Endodermal cell (in vitro differentiated cells): ENCODE measurements around the gene PPIA. TPM values are rescaled to one million over a fixed set of nuclear protein-coding genes. Genes with fewer than 3 reads are reported as not detected.
"Not testable (repeated sequence)": the region's sequence is repeated elsewhere in the genome, so short reads cannot be mapped to it uniquely, and the experiment has no call there.

Experiments
- DNase-seq: peaks from one replicate; pipeline ENCODE4 v3.0.0-alpha.2; 2017
- H3K27ac ChIP-seq: 2 replicates; pipeline ENCODE4 v1.5.1; 2013; ENCODE audit warnings: mild to moderate bottlenecking, low read depth, low read length, moderate library complexity
- H3K27me3 ChIP-seq: 2 replicates; pipeline ENCODE4 v1.6.1; 2013; ENCODE audit warnings: mild to moderate bottlenecking, low read length, moderate library complexity; ENCODE audit not compliant: insufficient read depth, control insufficient read depth, poor library complexity, severe bottlenecking
- H3K36me3 ChIP-seq: 2 replicates; pipeline ENCODE4 v1.7.0; 2013; ENCODE audit warnings: mild to moderate bottlenecking, low read length, moderate library complexity; ENCODE audit not compliant: control insufficient read depth, insufficient read depth
- H3K4me1 ChIP-seq: one replicate; pipeline ENCODE4 v1.7.0; 2013; ENCODE audit warnings: low read length; ENCODE audit not compliant: control insufficient read depth, insufficient read depth
- H3K4me3 ChIP-seq: 2 replicates; pipeline ENCODE4 v1.5.1; 2013; ENCODE audit warnings: mild to moderate bottlenecking, low read length, moderate library complexity
- H3K9ac ChIP-seq: 2 replicates; pipeline ENCODE4 v1.6.1; 2013; ENCODE audit warnings: mild to moderate bottlenecking, low read length, moderate library complexity; ENCODE audit not compliant: poor library complexity, severe bottlenecking; ENCODE audit errors: extremely low read depth
- H3K9me3 ChIP-seq: 2 replicates; pipeline ENCODE4 v1.6.1; 2013; ENCODE audit warnings: mild to moderate bottlenecking, low read length, moderate library complexity; ENCODE audit not compliant: control insufficient read depth
- H3K27ac Mint-ChIP-seq: 2 replicates; pipeline ENCODE4 v1.8.0; 2020; ENCODE audit warnings: mixed read lengths
- H3K27me3 Mint-ChIP-seq: 2 replicates; pipeline ENCODE4 v1.8.0; 2021; ENCODE audit warnings: mild to moderate bottlenecking, mixed read lengths; ENCODE audit not compliant: insufficient read depth
- H3K36me3 Mint-ChIP-seq: 2 replicates; pipeline ENCODE4 v1.8.0; 2020; ENCODE audit warnings: low read depth, mixed read lengths
- H3K4me1 Mint-ChIP-seq: 2 replicates; pipeline ENCODE4 v1.8.0; 2020; ENCODE audit warnings: mixed read lengths
- H3K4me3 Mint-ChIP-seq: 2 replicates; pipeline ENCODE4 v1.8.0; 2020; ENCODE audit warnings: mild to moderate bottlenecking, moderate library complexity, mixed read lengths
- H3K9me3 Mint-ChIP-seq: 2 replicates; pipeline ENCODE4 v1.8.0; 2020; ENCODE audit warnings: mild to moderate bottlenecking, mixed read lengths
- CTCF ChIP-seq: fragments of 200-600 bp; sonication (generic); conservative IDR thresholded peaks from 2 replicates; pipeline ENCODE4 v1.5.0; 2021; ENCODE audit warnings: antibody characterized with exemption, mild to moderate bottlenecking
- WGBS, 2 experiments: methylation state at CpG; one replicate each; pipeline versions ENCODE4 v1.1.5 to v1.1.7; 2013; ENCODE audit warnings: missing lambda C conversion rate in 2 of 2, mixed read lengths in 1 of 2; ENCODE audit not compliant: insufficient coverage in 1 of 2, insufficient read length in 1 of 2; 5-methylcytosine and 5-hydroxymethylcytosine counted together
- total RNA-seq, 2 donors: library from RNA; stranded (reverse); fragmentation: NEBNext Ultra II Directional in 1 of 2; extraction: Animal tissue kit (Norgen Biotek cat#: 25700) in 1 of 2; gene quantifications; 2 replicates in 1 of 2; 3 replicates in 1 of 2; pipeline ENCODE4 v1.2.1, GENCODE V29; 2021

Gene PPIA
- total RNA-seq, 2 donors from 2014 or later = 1,857 to 1,899 TPM

GRCh38 chr7:44838751-44839150 is 42.3 kb downstream of the PPIA start:
- 98% methylated on average over 2 of the region's 2 CpGs; no CpG with 5 or more reads in 1 of the 2 experiments for WGBS, 2 experiments
- H3K4me1 ChIP-seq = no peaks in the 10 kb centered on the region
- no peaks in the 10 kb centered on the region for H3K27me3 ChIP-seq
- no peak overlapping the region for H3K4me3 ChIP-seq
- H3K27ac ChIP-seq = no peak overlapping the region
- no peak overlapping the region for H3K4me3 Mint-ChIP-seq
- no peak for TF ChIP-seq CTCF
- no peak overlapping the region for H3K27ac Mint-ChIP-seq
- no peak overlapping the region for H3K9ac ChIP-seq
- H3K36me3 ChIP-seq = peaks cover 60% of the 10 kb centered on the region
- H3K9me3 Mint-ChIP-seq = peaks cover 1% of the 10 kb centered on the region
- DNase-seq = no peak
- no peaks in the 10 kb centered on the region for H3K9me3 ChIP-seq
- H3K36me3 Mint-ChIP-seq = peaks cover 59% of the 10 kb centered on the region
- no peaks in the 10 kb centered on the region for H3K27me3 Mint-ChIP-seq
- no peaks in the 10 kb centered on the region for H3K4me1 Mint-ChIP-seq

DNA sequence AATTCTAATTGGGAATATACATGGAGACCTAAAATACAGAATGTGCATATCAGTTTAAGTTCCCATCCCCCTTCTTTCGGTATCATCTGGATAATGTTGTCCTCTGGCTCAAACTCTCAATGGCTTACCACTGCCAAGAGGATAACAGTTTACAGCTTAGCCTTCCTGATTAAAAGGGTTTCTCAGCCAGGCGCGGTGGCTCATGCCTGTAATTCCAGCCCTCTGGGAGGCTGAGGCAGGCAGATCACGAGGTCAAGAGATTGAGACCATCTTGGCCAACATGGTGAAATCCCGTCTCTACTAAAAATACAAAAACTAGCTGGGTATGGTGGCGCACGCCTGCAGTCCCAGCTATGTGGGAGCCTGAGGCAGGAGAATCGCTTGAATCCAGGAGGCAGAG is 46.2 kb downstream of the PPIA start:
- H3K9ac ChIP-seq, H3K27me3 Mint-ChIP-seq, H3K9me3 ChIP-seq, H3K27me3 ChIP-seq, H3K4me1 ChIP-seq, DNase-seq, H3K4me1 Mint-ChIP-seq, H3K4me3 Mint-ChIP-seq, H3K27ac Mint-ChIP-seq, H3K9me3 Mint-ChIP-seq, H3K4me3 ChIP-seq, H3K27ac ChIP-seq: not testable (repeated sequence)
- H3K36me3 ChIP-seq = peaks cover 44% of the 10 kb centered on the region
- WGBS, 2 experiments = 89 to 97% methylated on average over 5 to 8 of the region's 8 CpGs
- peaks cover 34% of the 10 kb centered on the region for H3K36me3 Mint-ChIP-seq

DNA sequence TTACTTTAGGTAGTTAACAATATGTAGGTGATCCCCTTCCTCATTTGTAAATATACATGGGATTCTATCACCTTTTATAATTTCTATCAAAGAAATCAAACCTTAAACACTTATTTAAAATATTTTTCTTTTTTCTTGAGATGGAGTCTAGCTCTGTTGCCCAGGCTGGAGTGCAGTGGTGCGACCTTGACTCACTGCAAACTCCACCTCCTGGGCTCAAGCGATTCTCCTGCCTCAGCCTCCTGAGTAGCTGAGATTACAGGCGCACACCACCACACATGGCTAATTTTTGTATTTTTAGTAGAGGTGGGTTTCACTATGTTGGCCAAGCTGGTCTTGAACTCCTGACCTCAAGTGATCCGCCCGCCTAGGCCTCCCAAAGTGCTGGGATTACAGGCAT is 47.0 kb downstream of the PPIA start:
- H3K4me3 Mint-ChIP-seq, H3K27me3 Mint-ChIP-seq, H3K4me1 Mint-ChIP-seq: not testable (repeated sequence)

DNA sequence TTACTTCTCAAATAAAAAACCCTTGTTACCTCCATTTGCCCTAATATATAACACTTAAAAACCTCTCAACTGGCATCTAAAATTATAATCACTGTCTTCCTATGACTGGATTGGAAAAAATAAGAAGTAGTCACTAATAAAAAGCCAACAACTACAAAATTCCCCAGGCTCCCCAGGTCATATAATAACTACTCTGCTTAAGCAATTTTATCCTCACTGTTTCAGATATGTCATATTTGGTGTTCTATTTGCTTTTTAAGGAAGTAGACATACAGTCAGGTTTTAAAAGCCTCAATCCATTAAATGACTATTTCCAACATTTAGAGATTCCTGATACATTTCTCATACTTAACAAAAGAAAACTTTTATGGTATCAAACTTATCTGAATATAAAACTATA is 49.0 kb downstream of the PPIA start:
- H3K36me3 ChIP-seq = peaks cover 26% of the 10 kb centered on the region
- H3K9me3 ChIP-seq = no peaks in the 10 kb centered on the region
- no peaks in the 10 kb centered on the region for H3K9me3 Mint-ChIP-seq
- H3K9ac ChIP-seq = no peak overlapping the region
- peaks cover 23% of the 10 kb centered on the region for H3K36me3 Mint-ChIP-seq
- peak overlapping the region; percentile 18 for H3K27ac Mint-ChIP-seq
- peaks cover 5% of the 10 kb centered on the region for H3K4me1 Mint-ChIP-seq
- H3K4me3 ChIP-seq = peak overlapping the region; percentile 100
- H3K27ac ChIP-seq = no peak overlapping the region
- H3K27me3 Mint-ChIP-seq = no peaks in the 10 kb centered on the region
- no peaks in the 10 kb centered on the region for H3K4me1 ChIP-seq
- no peak overlapping the region for H3K4me3 Mint-ChIP-seq
- DNase-seq = no peak
- no peaks in the 10 kb centered on the region for H3K27me3 ChIP-seq
- TF ChIP-seq CTCF = no peak

More for the DNA sequence above, 47.0 kb downstream of the PPIA start:
- H3K27me3 ChIP-seq, DNase-seq, H3K27ac Mint-ChIP-seq, H3K9me3 ChIP-seq, H3K9me3 Mint-ChIP-seq, H3K27ac ChIP-seq, H3K9ac ChIP-seq, H3K4me3 ChIP-seq, H3K4me1 ChIP-seq: not testable (repeated sequence)
- 86 to 96% methylated on average over 4 to 5 of the region's 5 CpGs for WGBS, 2 experiments
- H3K36me3 Mint-ChIP-seq = peaks cover 32% of the 10 kb centered on the region
- H3K36me3 ChIP-seq = peaks cover 39% of the 10 kb centered on the region

DNA sequence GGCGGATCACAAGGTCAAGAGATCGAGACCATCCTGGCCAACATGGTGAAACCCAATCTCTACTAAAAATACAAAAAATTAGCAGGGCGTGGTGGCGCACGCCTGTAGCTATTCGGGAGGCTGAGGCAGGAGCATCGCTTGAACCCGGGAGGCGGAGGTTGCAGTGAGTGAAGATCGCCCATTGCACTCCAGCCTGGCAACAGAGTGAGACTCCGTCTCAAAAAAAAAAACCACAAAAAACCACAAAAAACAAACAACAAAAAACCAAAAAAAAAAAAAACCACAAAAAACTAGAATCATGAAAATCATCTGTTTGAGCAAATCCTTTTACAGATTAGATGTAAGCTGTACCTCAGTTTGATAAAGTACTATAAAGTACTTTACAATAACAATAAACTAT is 49.9 kb downstream of the PPIA start:
- not testable (repeated sequence) for H3K27me3 ChIP-seq, H3K27ac ChIP-seq, H3K4me1 Mint-ChIP-seq, H3K4me1 ChIP-seq, H3K9me3 ChIP-seq, DNase-seq, H3K27me3 Mint-ChIP-seq, H3K9me3 Mint-ChIP-seq
- H3K9ac ChIP-seq = peak overlapping the region; percentile 89
- H3K4me3 Mint-ChIP-seq = peak overlapping the region; percentile 90
- peak overlapping the region; percentile 100 for H3K4me3 ChIP-seq
- 88 to 92% methylated on average over 4 to 11 of the region's 11 CpGs for WGBS, 2 experiments
- H3K36me3 ChIP-seq = peaks cover 16% of the 10 kb centered on the region
- H3K36me3 Mint-ChIP-seq = peaks cover 14% of the 10 kb centered on the region
- H3K27ac Mint-ChIP-seq = peak overlapping the region; percentile 78
